ENCODE results near the gene LTBP1.

LTBP1 gene

GRCh38 chr2:33130054-33130447, 183.3 kb downstream of the LTBP1 start:
- H3K4me3 ChIP-seq, result no peak overlapping the region
- H3K4me1 ChIP-seq, result no peaks in the 10 kb centered on the region
- no peaks in the 10 kb centered on the region for H3K27me3 ChIP-seq
- H3K9me3 ChIP-seq, result no peaks in the 10 kb centered on the region
- H3K4me2 ChIP-seq, result no peak overlapping the region
- no peaks in the 10 kb centered on the region for H3K36me3 ChIP-seq
- TF ChIP-seq Cebpa-rat (IDR thresholded peaks at IDR 0.05), result no peak
- no peaks in the 10 kb centered on the region for H4K20me1 ChIP-seq
- H3K9ac ChIP-seq, result no peak overlapping the region
- no peak overlapping the region for H3K27ac ChIP-seq

GRCh38 chr2:33130544-33130943, 183.8 kb downstream of the LTBP1 start:
- H4K20me1 ChIP-seq, result no peaks in the 10 kb centered on the region
- H3K9me3 ChIP-seq, result no peaks in the 10 kb centered on the region
- no peak overlapping the region for H3K9ac ChIP-seq
- no peak overlapping the region for H3K27ac ChIP-seq
- H3K4me3 ChIP-seq, result no peak overlapping the region
- no peaks in the 10 kb centered on the region for H3K4me1 ChIP-seq
- H3K27me3 ChIP-seq, result no peaks in the 10 kb centered on the region
- no peaks in the 10 kb centered on the region for H3K36me3 ChIP-seq
- H3K4me2 ChIP-seq, result no peak overlapping the region
- TF ChIP-seq Cebpa-rat (IDR thresholded peaks at IDR 0.05), result no peak

GRCh38 chr2:33131111-33131510, 184.4 kb downstream of the LTBP1 start:
- H3K4me2 ChIP-seq, result no peak overlapping the region
- no peaks in the 10 kb centered on the region for H3K36me3 ChIP-seq
- H3K27me3 ChIP-seq, result no peaks in the 10 kb centered on the region
- H4K20me1 ChIP-seq, result no peaks in the 10 kb centered on the region
- no peak for TF ChIP-seq Cebpa-rat (IDR thresholded peaks at IDR 0.05)
- H3K4me3 ChIP-seq, result no peak overlapping the region
- no peaks in the 10 kb centered on the region for H3K4me1 ChIP-seq
- H3K9ac ChIP-seq, result no peak overlapping the region
- no peaks in the 10 kb centered on the region for H3K9me3 ChIP-seq
- H3K27ac ChIP-seq, result no peak overlapping the region

- TF ChIP-seq Cebpa-rat (IDR thresholded peaks at IDR 0.05), result no peak
- Histone ChIP-seq H3K27ac (no peak overlapping the region), H3K9me3 (no peaks in the 10 kb centered on the region), H3K4me2 (no peak overlapping the region), H3K4me3 (no peak overlapping the region), H3K27me3 (no peaks in the 10 kb centered on the region), H3K36me3 (no peaks in the 10 kb centered on the region), H3K9ac (no peak overlapping the region), H3K4me1 (no peaks in the 10 kb centered on the region), H4K20me1 (no peaks in the 10 kb centered on the region)
Observed at GRCh38 chr2:33131749-33132148, 185.0 kb downstream of the LTBP1 start.

- Histone ChIP-seq H3K4me2 (no peak overlapping the region), H3K36me3 (no peaks in the 10 kb centered on the region), H3K4me3 (no peak overlapping the region), H3K9ac (no peak overlapping the region), H3K9me3 (no peaks in the 10 kb centered on the region), H4K20me1 (no peaks in the 10 kb centered on the region), H3K4me1 (no peaks in the 10 kb centered on the region), H3K27ac (no peak overlapping the region), H3K27me3 (no peaks in the 10 kb centered on the region)
- no peak for TF ChIP-seq Cebpa-rat (IDR thresholded peaks at IDR 0.05)
Observed at GRCh38 chr2:33133454-33133952, 186.8 kb downstream of the LTBP1 start.

GRCh38 chr2:33134086-33134771, 187.5 kb downstream of the LTBP1 start:
- Histone ChIP-seq H3K27ac (no peak overlapping the region), H3K4me2 (no peak overlapping the region), H3K27me3 (no peaks in the 10 kb centered on the region), H3K36me3 (no peaks in the 10 kb centered on the region), H3K9ac (no peak overlapping the region), H4K20me1 (no peaks in the 10 kb centered on the region), H3K4me3 (no peak overlapping the region), H3K4me1 (no peaks in the 10 kb centered on the region), H3K9me3 (no peaks in the 10 kb centered on the region)
- no peak for TF ChIP-seq Cebpa-rat (IDR thresholded peaks at IDR 0.05)

GRCh38 chr2:33134791-33135560, 188.2 kb downstream of the LTBP1 start:
- Histone ChIP-seq H3K9me3 (no peaks in the 10 kb centered on the region), H4K20me1 (no peaks in the 10 kb centered on the region), H3K4me1 (no peaks in the 10 kb centered on the region), H3K27me3 (no peaks in the 10 kb centered on the region), H3K4me2 (no peak overlapping the region), H3K4me3 (no peak overlapping the region), H3K27ac (no peak overlapping the region), H3K9ac (no peak overlapping the region), H3K36me3 (no peaks in the 10 kb centered on the region)
- no peak for TF ChIP-seq Cebpa-rat (IDR thresholded peaks at IDR 0.05)

GRCh38 chr2:33135645-33136044, 188.9 kb downstream of the LTBP1 start:
- H3K4me3 ChIP-seq, result no peak overlapping the region
- H3K27ac ChIP-seq, result no peak overlapping the region
- H3K36me3 ChIP-seq, result no peaks in the 10 kb centered on the region
- no peaks in the 10 kb centered on the region for H3K9me3 ChIP-seq
- H3K27me3 ChIP-seq, result no peaks in the 10 kb centered on the region
- no peaks in the 10 kb centered on the region for H4K20me1 ChIP-seq
- no peak overlapping the region for H3K9ac ChIP-seq
- H3K4me2 ChIP-seq, result no peak overlapping the region
- H3K4me1 ChIP-seq, result no peaks in the 10 kb centered on the region
- no peak for TF ChIP-seq Cebpa-rat (IDR thresholded peaks at IDR 0.05)

- TF ChIP-seq Cebpa-rat (IDR thresholded peaks at IDR 0.05), result no peak
- H3K4me1 ChIP-seq, result no peaks in the 10 kb centered on the region
- H3K27me3 ChIP-seq, result no peaks in the 10 kb centered on the region
- no peak overlapping the region for H3K9ac ChIP-seq
- no peaks in the 10 kb centered on the region for H4K20me1 ChIP-seq
- H3K4me2 ChIP-seq, result no peak overlapping the region
- no peak overlapping the region for H3K4me3 ChIP-seq
- H3K27ac ChIP-seq, result no peak overlapping the region
- H3K9me3 ChIP-seq, result no peaks in the 10 kb centered on the region
- no peaks in the 10 kb centered on the region for H3K36me3 ChIP-seq
Observed at GRCh38 chr2:33136056-33136455, 189.3 kb downstream of the LTBP1 start.

- no peak for TF ChIP-seq Cebpa-rat (IDR thresholded peaks at IDR 0.05)
- Histone ChIP-seq H3K9me3 (no peaks in the 10 kb centered on the region), H3K4me1 (no peaks in the 10 kb centered on the region), H3K9ac (no peak overlapping the region), H3K4me2 (no peak overlapping the region), H3K36me3 (no peaks in the 10 kb centered on the region), H3K27me3 (no peaks in the 10 kb centered on the region), H4K20me1 (no peaks in the 10 kb centered on the region), H3K4me3 (no peak overlapping the region), H3K27ac (no peak overlapping the region)
Observed at GRCh38 chr2:33136566-33136965, 189.8 kb downstream of the LTBP1 start.

All from BLaER1 (cell line).